ENCODE results near the gene KCNJ2. TPM values are rescaled to one million over a fixed set of nuclear protein-coding genes. Genes with fewer than 3 reads are reported as not detected.
A peak's percentile ranks its signal among the peaks of the same experiment; 100 is the strongest.

Gene KCNJ2
- total and polyA plus RNA-seq, 10 of the 15 experiments (the other 5 are each of a cell fraction or from before 2014, with no cell fraction given): 1.6 to 10.1 (median 3.2) TPM

DNA sequence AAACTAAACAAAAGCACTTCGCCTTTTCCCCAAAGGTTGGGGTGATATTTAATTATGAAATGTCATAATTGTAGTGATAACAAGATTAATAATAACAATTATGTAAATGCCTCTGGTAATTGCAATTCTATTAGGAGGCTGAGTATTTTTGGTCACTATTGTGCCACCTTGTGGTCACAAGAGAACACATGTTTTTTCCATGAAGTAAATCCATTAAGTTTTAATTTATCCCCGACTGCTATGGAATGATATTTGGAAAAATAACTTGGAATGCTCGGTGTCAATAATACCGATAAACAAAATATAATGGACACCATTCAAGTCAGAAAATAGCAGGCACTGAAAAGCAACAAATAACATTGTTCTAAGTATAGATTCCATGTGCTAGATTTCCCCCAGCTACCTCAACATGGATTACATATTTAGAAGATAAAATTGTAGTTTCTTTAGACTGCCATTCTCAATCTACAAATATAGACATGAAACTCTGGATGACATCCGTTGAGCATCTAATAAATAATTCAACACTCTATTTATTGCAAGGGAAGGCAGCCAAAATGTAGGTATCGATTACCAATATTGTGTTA lies 25.0 kb upstream of the KCNJ2 start (continued):
- TF ChIP-seq PML (IDR thresholded peaks at IDR 0.05; ENCODE audit: low read length) (no peak), SMARCA5 (IDR thresholded peaks at IDR 0.05) (no peak), RCOR1 (conservative IDR thresholded peaks at IDR 0.05; ENCODE audit: low read depth, low read length) (no peak), MEF2A (IDR thresholded peaks at IDR 0.05; ENCODE audit: insufficient read depth, low read depth, low read length) (no peak), ZNF24 (IDR thresholded peaks at IDR 0.05) (0 out of 2 replicates have a peak, but pooled peaks have one; percentile 32), MYB (IDR thresholded peaks at IDR 0.05; ENCODE audit: borderline replicate concordance, low read depth, low read length) (no peak), CEBPB (IDR thresholded peaks at IDR 0.05; ENCODE audit: borderline replicate concordance in 1 of 2, low read depth in 2 of 2, low read length in 2 of 2) (no peak), RUNX3 (IDR thresholded peaks at IDR 0.05; ENCODE audit: low read length) (peak; percentile 24; the same call in 1 of the 2 replicates), STAT3 (IDR thresholded peaks at IDR 0.05; ENCODE audit: low read depth, low read length) (no peak), ZNF622 (IDR thresholded peaks at IDR 0.05) (no peak), HDAC2 (IDR thresholded peaks at IDR 0.05) (no peak), ZNF217 (IDR thresholded peaks at IDR 0.05) (no peak), JUNB (IDR thresholded peaks at IDR 0.05) (no peak), IKZF1 (conservative IDR thresholded peaks at IDR 0.05) (peak; percentile 48; the same call in 1 of the 2 replicates), KDM1A (IDR thresholded peaks at IDR 0.05; ENCODE audit: borderline replicate concordance) (no peak), NRF1 (conservative IDR thresholded peaks at IDR 0.05; ENCODE audit: low read depth, low read length) (no peak)
- TF ChIP-seq, protein P1, sequence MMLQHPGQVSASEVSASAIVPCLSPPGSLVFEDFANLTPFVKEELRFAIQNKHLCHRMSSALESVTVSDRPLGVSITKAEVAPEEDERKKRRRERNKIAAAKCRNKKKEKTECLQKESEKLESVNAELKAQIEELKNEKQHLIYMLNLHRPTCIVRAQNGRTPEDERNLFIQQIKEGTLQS (IDR thresholded peaks at IDR 0.05; ENCODE audit: borderline replicate concordance, extremely low read depth, low read depth, low read length): no peak
- TF ChIP-seq, protein P2, sequence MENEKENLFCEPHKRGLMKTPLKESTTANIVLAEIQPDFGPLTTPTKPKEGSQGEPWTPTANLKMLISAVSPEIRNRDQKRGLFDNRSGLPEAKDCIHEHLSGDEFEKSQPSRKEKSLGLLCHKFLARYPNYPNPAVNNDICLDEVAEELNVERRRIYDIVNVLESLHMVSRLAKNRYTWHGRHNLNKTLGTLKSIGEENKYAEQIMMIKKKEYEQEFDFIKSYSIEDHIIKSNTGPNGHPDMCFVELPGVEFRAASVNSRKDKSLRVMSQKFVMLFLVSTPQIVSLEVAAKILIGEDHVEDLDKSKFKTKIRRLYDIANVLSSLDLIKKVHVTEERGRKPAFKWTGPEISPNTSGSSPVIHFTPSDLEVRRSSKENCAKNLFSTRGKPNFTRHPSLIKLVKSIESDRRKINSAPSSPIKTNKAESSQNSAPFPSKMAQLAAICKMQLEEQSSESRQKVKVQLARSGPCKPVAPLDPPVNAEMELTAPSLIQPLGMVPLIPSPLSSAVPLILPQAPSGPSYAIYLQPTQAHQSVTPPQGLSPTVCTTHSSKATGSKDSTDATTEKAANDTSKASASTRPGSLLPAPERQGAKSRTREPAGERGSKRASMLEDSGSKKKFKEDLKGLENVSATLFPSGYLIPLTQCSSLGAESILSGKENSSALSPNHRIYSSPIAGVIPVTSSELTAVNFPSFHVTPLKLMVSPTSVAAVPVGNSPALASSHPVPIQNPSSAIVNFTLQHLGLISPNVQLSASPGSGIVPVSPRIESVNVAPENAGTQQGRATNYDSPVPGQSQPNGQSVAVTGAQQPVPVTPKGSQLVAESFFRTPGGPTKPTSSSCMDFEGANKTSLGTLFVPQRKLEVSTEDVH (IDR thresholded peaks at IDR 0.05; ENCODE audit: low read depth, partially characterized antibody): no peak
